Stimulated activated CD8-positive, alpha-beta memory T cell treated with anti-CD3 and anti-CD28 coated beads, Interleukin-7, amount 100 ng/mL, for 4 hours (primary cell): ENCODE results near the gene RAP1GDS1.
"Not testable (repeated sequence)": the region's sequence is repeated elsewhere in the genome, so short reads cannot be mapped to it uniquely, and the experiment has no call there.

Source experiments
- DNase-seq, 2 donors: peaks; one replicate each; pipeline ENCODE4 v3.0.0-alpha.2; 2020; ENCODE audit warnings: low read depth in 2 of 2

The RAP1GDS1 gene

GRCh38 chr4:98434816-98435215 is 173.6 kb downstream of the RAP1GDS1 start:
- no peak for DNase-seq

GRCh38 chr4:98444371-98444770 is 183.2 kb downstream of the RAP1GDS1 start:
- no peak for DNase-seq

- peak; percentile 44 to 62 for DNase-seq
Measured at GRCh38 chr4:98446499-98447375, 185.6 kb downstream of the RAP1GDS1 start.

- no peak for DNase-seq
Measured at GRCh38 chr4:98447648-98448047, 186.5 kb downstream of the RAP1GDS1 start.

- DNase-seq: no peak
Measured at GRCh38 chr4:98448908-98449307, 187.7 kb downstream of the RAP1GDS1 start.

- no peak for DNase-seq
Measured at GRCh38 chr4:98452091-98452490, 190.9 kb downstream of the RAP1GDS1 start.

GRCh38 chr4:98457422-98457821 is 196.2 kb downstream of the RAP1GDS1 start:
- not testable (repeated sequence) for DNase-seq

- not testable (repeated sequence) for DNase-seq
Measured at GRCh38 chr4:98461121-98461865, 200.1 kb downstream of the RAP1GDS1 start.

GRCh38 chr4:98462487-98462886 is 201.3 kb downstream of the RAP1GDS1 start:
- DNase-seq: no peak

GRCh38 chr4:98466868-98467599 is 205.8 kb downstream of the RAP1GDS1 start:
- no peak for DNase-seq

- peak; percentile 50 to 68 for DNase-seq
Measured at GRCh38 chr4:98467627-98468072, 206.5 kb downstream of the RAP1GDS1 start.

- DNase-seq: no peak
Measured at GRCh38 chr4:98468709-98469108, 207.5 kb downstream of the RAP1GDS1 start.

- no peak for DNase-seq
Measured at GRCh38 chr4:98469771-98470170, 208.6 kb downstream of the RAP1GDS1 start.

GRCh38 chr4:98470366-98470765 is 209.2 kb downstream of the RAP1GDS1 start:
- DNase-seq: no peak

- no peak for DNase-seq
Measured at GRCh38 chr4:98470831-98471230, 209.6 kb downstream of the RAP1GDS1 start.

- DNase-seq: no peak
Measured at GRCh38 chr4:98473046-98473445, 211.9 kb downstream of the RAP1GDS1 start.

- DNase-seq: no peak
Measured at GRCh38 chr4:98474408-98474844, 213.2 kb downstream of the RAP1GDS1 start.

GRCh38 chr4:98476891-98477290 is 215.7 kb downstream of the RAP1GDS1 start:
- no peak for DNase-seq

- not testable (repeated sequence) for DNase-seq
Measured at GRCh38 chr4:98479590-98479989, 218.4 kb downstream of the RAP1GDS1 start.

- no peak for DNase-seq
Measured at GRCh38 chr4:98480535-98480934, 219.4 kb downstream of the RAP1GDS1 start.

GRCh38 chr4:98481167-98481566 is 220.0 kb downstream of the RAP1GDS1 start:
- DNase-seq: no peak

- no peak for DNase-seq
Measured at GRCh38 chr4:98482503-98482846, 221.3 kb downstream of the RAP1GDS1 start.
